GM18520 (cell line): ENCODE results near the gene CENPQ.

Experiments used
- ATAC-seq: cut with Tn5 transposase; IDR thresholded peaks from one replicate; pipeline ENCODE4 v1.9.1; 2021; ENCODE audit not compliant: unreplicated experiment

The CENPQ gene

GRCh38 chr6:49504666-49505065, 41.5 kb downstream of the CENPQ start:
- ATAC-seq = no peak

GRCh38 chr6:49506569-49507111, 43.5 kb downstream of the CENPQ start:
- ATAC-seq = no peak

- no peak for ATAC-seq
Measured at GRCh38 chr6:49509342-49509741, 46.2 kb downstream of the CENPQ start.

- ATAC-seq = no peak
Measured at GRCh38 chr6:49513153-49513989, 50.2 kb downstream of the CENPQ start.

GRCh38 chr6:49514571-49515484, 51.7 kb downstream of the CENPQ start:
- no peak for ATAC-seq

- ATAC-seq = no peak
Measured at GRCh38 chr6:49515485-49516146, 52.4 kb downstream of the CENPQ start.

GRCh38 chr6:49516147-49516505, 53.0 kb downstream of the CENPQ start:
- ATAC-seq = no peak

- ATAC-seq = no peak
Measured at GRCh38 chr6:49517919-49518318, 54.7 kb downstream of the CENPQ start.

GRCh38 chr6:49519660-49520059, 56.5 kb downstream of the CENPQ start:
- ATAC-seq = peak; percentile 86

- no peak for ATAC-seq
Measured at GRCh38 chr6:49522710-49523593, 59.8 kb downstream of the CENPQ start.

GRCh38 chr6:49523901-49524300, 60.7 kb downstream of the CENPQ start:
- no peak for ATAC-seq

GRCh38 chr6:49524541-49524940, 61.4 kb downstream of the CENPQ start:
- no peak for ATAC-seq

GRCh38 chr6:49526598-49526997, 63.4 kb downstream of the CENPQ start:
- no peak for ATAC-seq

GRCh38 chr6:49527320-49527719, 64.2 kb downstream of the CENPQ start:
- ATAC-seq = no peak

- ATAC-seq = no peak
Measured at GRCh38 chr6:49528571-49528970, 65.4 kb downstream of the CENPQ start.

- no peak for ATAC-seq
Measured at GRCh38 chr6:49530141-49530776, 67.1 kb downstream of the CENPQ start.

- peak; percentile 74 for ATAC-seq
Measured at GRCh38 chr6:49531774-49532569, 68.8 kb downstream of the CENPQ start.

- no peak for ATAC-seq
Measured at GRCh38 chr6:49535795-49536194, 72.6 kb downstream of the CENPQ start.

- no peak for ATAC-seq
Measured at GRCh38 chr6:49539102-49539501, 75.9 kb downstream of the CENPQ start.
